Neutrophil (primary cell): Measurements from ENCODE around the gene FRMD5.

Experiments used
- H3K27ac ChIP-seq: fragments of 200-600 bp; sonication (generic); 2 replicates; pipeline ENCODE4 v1.5.1; 2016; ENCODE audit warnings: mild to moderate bottlenecking, moderate library complexity
- H3K27me3 ChIP-seq: fragments of 200-600 bp; sonication (generic); 2 replicates; pipeline ENCODE4 v1.6.0; 2016; ENCODE audit warnings: mild to moderate bottlenecking
- H3K36me3 ChIP-seq: fragments of 200-600 bp; sonication (generic); 2 replicates; pipeline ENCODE4 v1.5.1; 2017
- H3K4me1 ChIP-seq, 2 experiments: fragments of 200-600 bp in 1 of 2; sonication (generic) in 1 of 2; 1 replicate in 1 of 2; 2 replicates in 1 of 2; pipeline versions ENCODE4 v1.5.1 to v1.6.1; 2013 to 2016; ENCODE audit warnings: low read depth in 1 of 2, low read length in 1 of 2, mild to moderate bottlenecking in 1 of 2, moderate library complexity in 1 of 2; ENCODE audit not compliant: control insufficient read depth in 1 of 2, insufficient read depth in 1 of 2
- H3K4me3 ChIP-seq, 2 experiments: fragments of 200-600 bp in 1 of 2; sonication (generic) in 1 of 2; 1 replicate in 1 of 2; 2 replicates in 1 of 2; pipeline ENCODE4 v1.5.1; 2013 to 2016; ENCODE audit warnings: low read depth in 1 of 2, low read length in 1 of 2, mild to moderate bottlenecking in 1 of 2, moderate library complexity in 1 of 2
- H3K9me3 ChIP-seq: fragments of 200-600 bp; sonication (generic); 2 replicates; pipeline ENCODE4 v1.5.1; 2016
- CTCF ChIP-seq: fragments of 200-600 bp; sonication (generic); IDR thresholded peaks from 2 replicates; pipeline ENCODE4 v1.5.1; 2016; ENCODE audit warnings: antibody characterized with exemption

The FRMD5 gene

GRCh38 chr15:43878446-43878845 is 316.6 kb downstream of the FRMD5 start:
- no peak overlapping the region for H3K4me3 ChIP-seq
- no peaks in the 10 kb centered on the region for H3K9me3 ChIP-seq
- H3K4me1 ChIP-seq, result no peaks in the 10 kb centered on the region
- TF ChIP-seq CTCF, result no peak
- H3K27me3 ChIP-seq, result no peaks in the 10 kb centered on the region
- H3K36me3 ChIP-seq, result peaks cover 61% of the 10 kb centered on the region
- H3K27ac ChIP-seq, result no peak overlapping the region

GRCh38 chr15:43877371-43877770 is 317.7 kb downstream of the FRMD5 start:
- H3K27me3 ChIP-seq, result no peaks in the 10 kb centered on the region
- no peaks in the 10 kb centered on the region for H3K4me1 ChIP-seq
- no peak for TF ChIP-seq CTCF
- peaks cover 60% of the 10 kb centered on the region for H3K36me3 ChIP-seq
- no peaks in the 10 kb centered on the region for H3K9me3 ChIP-seq
- H3K27ac ChIP-seq, result no peak overlapping the region
- H3K4me3 ChIP-seq, result no peak overlapping the region

GRCh38 chr15:43876872-43877271 is 318.2 kb downstream of the FRMD5 start:
- H3K36me3 ChIP-seq, result peaks cover 60% of the 10 kb centered on the region
- H3K27ac ChIP-seq, result no peak overlapping the region
- no peaks in the 10 kb centered on the region for H3K9me3 ChIP-seq
- no peaks in the 10 kb centered on the region for H3K4me1 ChIP-seq
- no peak for TF ChIP-seq CTCF
- no peak overlapping the region for H3K4me3 ChIP-seq
- no peaks in the 10 kb centered on the region for H3K27me3 ChIP-seq

- H3K27ac ChIP-seq, result no peak overlapping the region
- H3K36me3 ChIP-seq, result peaks cover 47% of the 10 kb centered on the region
- H3K9me3 ChIP-seq, result no peaks in the 10 kb centered on the region
- no peak overlapping the region for H3K4me3 ChIP-seq
- no peak for TF ChIP-seq CTCF
- no peaks in the 10 kb centered on the region for H3K4me1 ChIP-seq
- H3K27me3 ChIP-seq, result no peaks in the 10 kb centered on the region
Measured at GRCh38 chr15:43873651-43874050, 321.4 kb downstream of the FRMD5 start.

GRCh38 chr15:43872416-43873020 is 322.6 kb downstream of the FRMD5 start:
- H3K27ac ChIP-seq, result no peak overlapping the region
- TF ChIP-seq CTCF, result no peak
- H3K9me3 ChIP-seq, result no peaks in the 10 kb centered on the region
- no peaks in the 10 kb centered on the region for H3K4me1 ChIP-seq
- H3K4me3 ChIP-seq, result no peak overlapping the region
- no peaks in the 10 kb centered on the region for H3K27me3 ChIP-seq
- H3K36me3 ChIP-seq, result peaks cover 41% of the 10 kb centered on the region

GRCh38 chr15:43871835-43872234 is 323.2 kb downstream of the FRMD5 start:
- Histone ChIP-seq H3K27me3 (no peaks in the 10 kb centered on the region), H3K9me3 (no peaks in the 10 kb centered on the region), H3K27ac (no peak overlapping the region), H3K4me1 (no peaks in the 10 kb centered on the region), H3K36me3 (peaks cover 45% of the 10 kb centered on the region), H3K4me3 (no peak overlapping the region)
- TF ChIP-seq CTCF, result no peak
